H1 (cell line): Measurements from ENCODE around the gene TEX55. TPM values are rescaled to one million over a fixed set of nuclear protein-coding genes. Genes with fewer than 3 reads are reported as not detected.

ENCODE experiments used
- CTCF ChIA-PET: fragments of 300-600 bp; sonication (Branson Sonifier 250); formaldehyde crosslinking; loops from one replicate; lab custom pipeline; 2021; ENCODE audit not compliant: partially characterized antibody; lab: Charles Lee
- POLR2A ChIA-PET: fragments of 300-600 bp; sonication (Branson Sonifier 250); formaldehyde crosslinking; loops from one replicate; lab custom pipeline; 2021; ENCODE audit warnings: inconsistent platforms; ENCODE audit not compliant: partially characterized antibody; lab: Charles Lee
- DNase-seq, 2 experiments: peaks; one replicate each; pipeline versions ENCODE4 v3.0.0 to v3.0.0-alpha.2; 2010 to 2022; ENCODE audit warnings: low spot score in 2 of 2, low read depth in 1 of 2, mixed read lengths in 1 of 2
- FAIRE-seq: peaks from 2 replicates; lab custom pipeline; 2011; peaks lifted over from hg19 to GRCh38; lab: Jason Lieb, UNC
- H2AFZ ChIP-seq: 2 replicates; pipeline ENCODE4 v1.8.1; 2012; ENCODE audit warnings: low read length, inconsistent platforms
- H2AK5ac ChIP-seq: 2 replicates; pipeline ENCODE4 v1.6.1; 2013; ENCODE audit warnings: low read depth, low read length
- H2BK120ac ChIP-seq: replicated peaks from 2 replicates; pipeline ENCODE3; 2013; ENCODE audit warnings: low read depth, low read length, inconsistent platforms
- H2BK12ac ChIP-seq: 2 replicates; pipeline ENCODE4 v1.6.1; 2013; ENCODE audit warnings: low read depth, low read length
- H2BK15ac ChIP-seq: 2 replicates; pipeline ENCODE4 v1.6.1; 2013; ENCODE audit warnings: low read length
- H2BK20ac ChIP-seq: 2 replicates; pipeline ENCODE4 v1.6.1; 2013; ENCODE audit warnings: low read length
- H2BK5ac ChIP-seq: 2 replicates; pipeline ENCODE4 v1.6.1; 2013; ENCODE audit warnings: low read depth, low read length
- H3K14ac ChIP-seq: 2 replicates; pipeline ENCODE4 v1.6.1; 2013; ENCODE audit warnings: inconsistent platforms; ENCODE audit not compliant: insufficient read length
- H3K18ac ChIP-seq: 2 replicates; pipeline ENCODE4 v1.6.1; 2013; ENCODE audit warnings: low read length; ENCODE audit errors: extremely low read depth
- H3K23ac ChIP-seq: 2 replicates; pipeline ENCODE4 v1.6.1; 2013; ENCODE audit warnings: inconsistent platforms; ENCODE audit not compliant: insufficient read length
- H3K23me2 ChIP-seq: 2 replicates; pipeline ENCODE4 v1.6.1; 2013; ENCODE audit warnings: low read depth, low read length
- H3K27ac ChIP-seq: 2 replicates; pipeline ENCODE4 v1.6.1; 2011; ENCODE audit warnings: low read depth, low read length, inconsistent platforms
- H3K27me3 ChIP-seq, 4 experiments: replicated peaks in 1 of 4; 1 replicate in 1 of 4; 2 replicates in 3 of 4; pipeline versions ENCODE4 v1.6.1 to v1.8.1; 2011 to 2013; ENCODE audit warnings: low read length in 3 of 4, mild to moderate bottlenecking in 3 of 4, inconsistent platforms in 2 of 4, mixed read lengths in 2 of 4, moderate library complexity in 1 of 4; ENCODE audit not compliant: control insufficient read depth in 3 of 4, insufficient read depth in 3 of 4; ENCODE audit errors: extremely low read depth in 1 of 4
- H3K36me3 ChIP-seq, 4 experiments: 2 replicates each; pipeline versions ENCODE4 v1.6.1 to v1.8.1; 2011 to 2013; ENCODE audit warnings: mild to moderate bottlenecking in 4 of 4, low read length in 3 of 4, moderate library complexity in 2 of 4, control low read depth in 1 of 4, inconsistent platforms in 1 of 4; ENCODE audit not compliant: insufficient read depth in 4 of 4, control insufficient read depth in 2 of 4
- H3K4ac ChIP-seq: replicated peaks from 2 replicates; pipeline ENCODE3; 2013; ENCODE audit warnings: low read length, low read depth, mixed read lengths, inconsistent platforms; ENCODE audit not compliant: insufficient read length
- H3K4me1 ChIP-seq, 4 experiments: replicated peaks in 1 of 4; 1 replicate in 1 of 4; 2 replicates in 3 of 4; pipeline versions ENCODE4 v1.6.1 to v1.8.1; 2011 to 2013; ENCODE audit warnings: low read length in 3 of 4, inconsistent platforms in 2 of 4, mixed read lengths in 1 of 4; ENCODE audit not compliant: insufficient read depth in 4 of 4, control insufficient read depth in 3 of 4
- H3K4me2 ChIP-seq, 2 experiments: 2 replicates each; pipeline versions ENCODE4 v1.6.1 to v1.8.1; 2011 to 2013; ENCODE audit warnings: low read depth in 2 of 2, low read length in 2 of 2, control low read depth in 1 of 2, inconsistent platforms in 1 of 2, mild to moderate bottlenecking in 1 of 2; ENCODE audit not compliant: insufficient read depth in 1 of 2
- H3K4me3 ChIP-seq, 4 experiments: fragments of 200-600, 300-600 bp in 1 of 4; sonication (generic), shearing (Covaris generic), sonication (Bioruptor Twin) in 1 of 4; 2 replicates each; pipeline versions ENCODE4 v1.5.1 to v1.8.1; 2011 to 2016; ENCODE audit warnings: low read length in 4 of 4, low read depth in 3 of 4, control low read depth in 2 of 4, inconsistent platforms in 2 of 4, mild to moderate bottlenecking in 2 of 4, mixed read lengths in 1 of 4, moderate library complexity in 1 of 4; ENCODE audit not compliant: insufficient read depth in 2 of 4; ENCODE audit errors: extremely low read depth in 1 of 4
- H3K56ac ChIP-seq: replicated peaks from 2 replicates; pipeline ENCODE3; 2013; ENCODE audit warnings: low read depth, mild to moderate bottlenecking, mixed read lengths, low read length, inconsistent platforms; ENCODE audit not compliant: insufficient read length
- H3K79me1 ChIP-seq: 2 replicates; pipeline ENCODE4 v1.6.1; 2013; ENCODE audit warnings: low read depth, low read length, control low read depth
- H3K79me2 ChIP-seq, 2 experiments: 2 replicates each; pipeline versions ENCODE4 v1.6.1 to v1.8.1; 2012 to 2013; ENCODE audit warnings: low read length in 2 of 2, mild to moderate bottlenecking in 2 of 2, inconsistent platforms in 1 of 2; ENCODE audit not compliant: insufficient read depth in 2 of 2, control insufficient read depth in 1 of 2
- H3K9ac ChIP-seq, 4 experiments: replicated peaks in 1 of 4; 1 replicate in 1 of 4; 2 replicates in 3 of 4; pipeline versions ENCODE4 v1.6.1 to v1.8.1; 2011 to 2013; ENCODE audit warnings: low read depth in 3 of 4, low read length in 3 of 4, control low read depth in 2 of 4, mild to moderate bottlenecking in 2 of 4, moderate library complexity in 2 of 4, inconsistent platforms in 1 of 4; ENCODE audit errors: extremely low read depth in 1 of 4
- H3K9me3 ChIP-seq, 2 experiments: 2 replicates each; pipeline versions ENCODE4 v1.6.1 to v1.8.1; 2012 to 2013; ENCODE audit warnings: mild to moderate bottlenecking in 2 of 2, moderate library complexity in 2 of 2, control low read depth in 1 of 2, inconsistent platforms in 1 of 2, low read depth in 1 of 2, low read length in 1 of 2, mixed read lengths in 1 of 2; ENCODE audit not compliant: insufficient read depth in 2 of 2
- H4K20me1 ChIP-seq, 2 experiments: replicated peaks in 1 of 2; 2 replicates each; pipeline versions ENCODE3 to v1.8.1; 2011 to 2013; ENCODE audit warnings: inconsistent platforms in 2 of 2, low read length in 2 of 2, mild to moderate bottlenecking in 1 of 2; ENCODE audit not compliant: insufficient read depth in 2 of 2, control insufficient read depth in 1 of 2
- H4K5ac ChIP-seq: 2 replicates; pipeline ENCODE4 v1.6.1; 2013; ENCODE audit warnings: low read length, low read depth, mixed read lengths, inconsistent platforms; ENCODE audit not compliant: insufficient read length
- H4K8ac ChIP-seq: 2 replicates; pipeline ENCODE4 v1.8.0; 2013; ENCODE audit warnings: mild to moderate bottlenecking, moderate library complexity, low read length, inconsistent platforms; ENCODE audit not compliant: insufficient read depth; ENCODE audit errors: extremely low read depth
- H4K91ac ChIP-seq: replicated peaks from 2 replicates; pipeline ENCODE3; 2013; ENCODE audit warnings: low read length, mixed read lengths, inconsistent platforms; ENCODE audit not compliant: insufficient read length
- CEBPB ChIP-seq: IDR thresholded peaks from 2 replicates; pipeline ENCODE4 v1.6.1; 2012; ENCODE audit warnings: low read depth, low read length
- E2F6 ChIP-seq: IDR thresholded peaks from 2 replicates; pipeline ENCODE4 v1.6.1; 2012; ENCODE audit warnings: inconsistent platforms
- EZH2 ChIP-seq: fragments of 200-600 bp; sonication (generic); IDR thresholded peaks from 2 replicates; pipeline ENCODE4 v1.7.1; 2012; ENCODE audit warnings: low read depth, mild to moderate bottlenecking, moderate library complexity, low read length, inconsistent platforms; ENCODE audit not compliant: severe bottlenecking
- GABPA ChIP-seq: IDR thresholded peaks from 2 replicates; pipeline ENCODE4 v1.6.1; 2011; ENCODE audit warnings: mild to moderate bottlenecking, low read length, moderate library complexity, borderline replicate concordance; ENCODE audit not compliant: insufficient read depth
- HDAC2 ChIP-seq, 2 experiments: fragments of 300-600 bp in 1 of 2; sonication (generic) in 1 of 2; IDR thresholded peaks; 2 replicates each; pipeline ENCODE4 v1.6.1; 2011 to 2012; ENCODE audit warnings: low read depth in 2 of 2, low read length in 2 of 2, mild to moderate bottlenecking in 2 of 2, moderate library complexity in 2 of 2, borderline replicate concordance in 1 of 2, inconsistent platforms in 1 of 2
- MAX ChIP-seq: IDR thresholded peaks from 2 replicates; pipeline ENCODE4 v1.6.1; 2012; ENCODE audit warnings: inconsistent platforms
- POU5F1 ChIP-seq: IDR thresholded peaks from 2 replicates; pipeline ENCODE4 v1.6.1; 2011; ENCODE audit warnings: low read depth, mild to moderate bottlenecking, low read length, moderate library complexity
- SIN3A ChIP-seq, 2 experiments: IDR thresholded peaks in 1 of 2; conservative IDR thresholded peaks in 1 of 2; 2 replicates each; pipeline ENCODE4 v1.6.1; 2011 to 2012; ENCODE audit warnings: low read length in 2 of 2, improper control_type of control experiment in 1 of 2, low read depth in 1 of 2, mild to moderate bottlenecking in 1 of 2
- SIRT6 ChIP-seq: IDR thresholded peaks from one replicate; pipeline ENCODE4 v1.7.1; 2012; ENCODE audit warnings: low read length, inconsistent platforms
- SP4 ChIP-seq: IDR thresholded peaks from 2 replicates; pipeline ENCODE4 v1.6.1; 2012; ENCODE audit warnings: low read length, inconsistent platforms
- TCF12 ChIP-seq: IDR thresholded peaks from 2 replicates; pipeline ENCODE4 v1.6.1; 2011; ENCODE audit warnings: low read depth, mild to moderate bottlenecking, low read length
- WGBS, 2 experiments: shearing (Covaris generic) in 1 of 2; methylation state at CpG; one replicate each; pipeline versions ENCODE4 v1.1.6 to v1.1.7; 2013 to 2015; ENCODE audit warnings: low lambda C conversion rate in 2 of 2, mixed read lengths in 2 of 2, inconsistent platforms in 1 of 2, low coverage in 1 of 2, missing lambda C conversion rate in 1 of 2; ENCODE audit not compliant: insufficient replicate concordance in 2 of 2, insufficient coverage in 1 of 2, insufficient read length in 1 of 2; ENCODE audit errors: extremely low coverage in 1 of 2, missing lambda C conversion rate in 1 of 2; 5-methylcytosine and 5-hydroxymethylcytosine counted together
- polyA plus RNA-seq, 7 experiments: library from polyadenylated mRNA; depleted of rRNA in 3 of 7; stranded (reverse) in 5 of 7; unstranded in 2 of 7; fragments of >200 nt in 5 of 7; fragments of 200-250 nt in 2 of 7; gene quantifications; 1 replicate in 5 of 7; 2 replicates in 1 of 7; 4 replicates in 1 of 7; pipeline versions ENCODE4 v1.2.1 to v1.2.3, GENCODE V29; 2011 to 2013; ENCODE audit warnings: missing spikeins in 2 of 7, mixed read lengths in 2 of 7
- total RNA-seq: library from RNA; stranded (reverse); fragmentation: NEBNext Ultra II Directional; extraction: Animal tissue kit (Norgen Biotek cat#: 25700); gene quantifications from 2 replicates; pipeline ENCODE4 v1.2.1, GENCODE V29; 2021

The TEX55 gene
- total and polyA plus RNA-seq, 2 of the 8 experiments (the other 6 are each of a cell fraction or from before 2014, with no cell fraction given) = not detected

- H3K23ac ChIP-seq = no peak overlapping the region
- no peaks in the 10 kb centered on the region for H3K27me3 ChIP-seq
- DNase-seq (no peak), FAIRE-seq (no peak)
- no peak overlapping the region for H2AK5ac ChIP-seq
- no peaks in the 10 kb centered on the region for H3K23me2 ChIP-seq
- H2AFZ ChIP-seq = peak overlapping the region; percentile 42; the same call in 1 of the 2 replicates
- H3K18ac ChIP-seq = no peak overlapping the region
- H3K56ac ChIP-seq = no peak overlapping the region
- ChIA-PET POLR2A (interaction anchor here (1.6 kb wide), 1 partner anchor 107 kb away, joined by 3 read pairs; no protein-coding TSS in a partner anchor), CTCF (interaction anchor here (1.0 kb wide), 1 partner anchor 20 kb away, joined by 3 read pairs; the partner anchor contains the start of gene TEX55)
- 89% methylated on average over 17 of the region's 17 CpGs; no CpG with 5 or more reads in 1 of the 2 experiments for WGBS, 2 experiments
- no peaks in the 10 kb centered on the region; a peak in 1 of 8 replicates for H3K36me3 ChIP-seq
- H2BK20ac ChIP-seq = no peak overlapping the region
- no peak overlapping the region for H4K5ac ChIP-seq
- no peak overlapping the region for H3K14ac ChIP-seq
- H3K4me3 ChIP-seq = no peak overlapping the region
- no peak overlapping the region for H3K4me2 ChIP-seq
- no peaks in the 10 kb centered on the region for H4K20me1 ChIP-seq
- H3K4me1 ChIP-seq = peaks cover 0 to 12% (median 1%) of the 10 kb centered on the region in 4 experiments; a peak in 5 of 7 replicates
- H2BK15ac ChIP-seq = no peak overlapping the region
- no peak overlapping the region for H2BK120ac ChIP-seq
- H3K27ac ChIP-seq = no peak overlapping the region
- H2BK12ac ChIP-seq = 0 out of 2 replicates have a peak overlapping the region, but pooled peaks have one; percentile 9
- H3K4ac ChIP-seq = no peak overlapping the region
- H3K9ac ChIP-seq = no peak overlapping the region
- no peaks in the 10 kb centered on the region for H3K79me2 ChIP-seq
- H2BK5ac ChIP-seq = no peak overlapping the region
- H4K8ac ChIP-seq = peak overlapping the region; percentile 0
- no peaks in the 10 kb centered on the region for H3K79me1 ChIP-seq
- no peak overlapping the region for H4K91ac ChIP-seq
- 0 out of 4 replicates have a peak, but pooled peaks cover 0 to 4% of the 10 kb centered on the region in 2 experiments for H3K9me3 ChIP-seq
- TF ChIP-seq GABPA = no peak
- TF ChIP-seq E2F6 = no peak
- no peak for TF ChIP-seq POU5F1
- TF ChIP-seq TCF12 = no peak
- no peak for TF ChIP-seq EZH2
- TF ChIP-seq CEBPB = no peak
- no peak for TF ChIP-seq SIN3A (conservative IDR thresholded peaks at IDR 0.05 in 1 of 2, IDR thresholded peaks at IDR 0.05 in 1 of 2; ENCODE audit: low read depth in 1 of 2, low read length in 2 of 2)
- no peak for TF ChIP-seq SP4
- TF ChIP-seq SIRT6 = no peak
- TF ChIP-seq HDAC2 (IDR thresholded peaks at IDR 0.05; ENCODE audit: borderline replicate concordance in 1 of 2, low read depth in 2 of 2, low read length in 2 of 2) = no peak
- no peak for TF ChIP-seq MAX
Observed at GRCh38 chr3:119125742-119126504, 20.0 kb upstream of the TEX55 start.
